Measurements from ENCODE around the gene TMOD2. TPM values are rescaled to one million over a fixed set of nuclear protein-coding genes. Genes with fewer than 3 reads are reported as not detected.

Gene TMOD2
- total RNA-seq, 1 donor from 2014 or later: 1.9 TPM

GRCh38 chr15:51706926-51707608, 44.3 kb upstream of the TMOD2 start:
- Mint-ChIP-seq H3K9me3 (no peaks in the 10 kb centered on the region), H3K4me3 (no peak overlapping the region), H3K4me1 (no peaks in the 10 kb centered on the region), H3K36me3 (no peaks in the 10 kb centered on the region), H3K27ac (no peak overlapping the region), H3K27me3 (ENCODE audit: insufficient read depth, low read depth) (no peaks in the 10 kb centered on the region)
- no peak overlapping the region for H3K27ac ChIP-seq
- H3K27me3 ChIP-seq: no peaks in the 10 kb centered on the region
- no peak overlapping the region for H3K9ac ChIP-seq
- no peak for DNase-seq (ENCODE audit: low spot score)
- H3K4me3 ChIP-seq: no peak overlapping the region
- no peak overlapping the region for H2AFZ ChIP-seq (replicated peaks)
- H3K36me3 ChIP-seq: no peaks in the 10 kb centered on the region
- no peaks in the 10 kb centered on the region for H3K79me2 ChIP-seq (ENCODE audit: low read depth)
- no peaks in the 10 kb centered on the region for H3K4me1 ChIP-seq
- no peaks in the 10 kb centered on the region for H4K20me1 ChIP-seq (ENCODE audit: low read depth)
- H3K9me3 ChIP-seq (ENCODE audit: low read depth): no peaks in the 10 kb centered on the region
- TF ChIP-seq EZH2phosphoT487 (IDR thresholded peaks at IDR 0.05) (no peak), EZH2 (IDR thresholded peaks at IDR 0.05) (no peak)
- H3K4me2 ChIP-seq: no peak overlapping the region
- no peaks in the 10 kb centered on the region for H3F3A ChIP-seq (ENCODE audit: low read depth)

DNA sequence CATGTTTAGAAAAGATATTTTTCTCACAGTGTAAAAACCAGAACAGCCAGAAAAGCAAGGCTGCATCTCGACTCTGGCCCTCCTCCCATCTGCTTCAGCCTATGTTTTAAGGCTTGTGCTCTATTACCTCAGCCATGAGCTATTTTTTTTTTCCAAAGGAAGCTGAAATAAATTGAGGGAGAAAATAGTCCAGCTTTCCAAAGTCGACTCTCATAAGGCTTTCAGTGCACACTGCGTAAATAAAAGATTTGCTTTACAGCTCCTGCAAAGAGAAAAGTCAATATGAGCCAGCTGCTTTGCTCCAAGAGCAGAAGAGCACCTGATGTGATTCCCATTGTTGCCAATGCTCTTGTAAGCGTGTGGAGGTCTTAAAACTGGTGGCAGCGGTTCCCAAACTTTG, 43.4 kb upstream of the TMOD2 start:
- H3K27me3 ChIP-seq: no peaks in the 10 kb centered on the region
- H3K4me1 ChIP-seq: no peaks in the 10 kb centered on the region
- Mint-ChIP-seq H3K4me3 (no peak overlapping the region), H3K36me3 (no peaks in the 10 kb centered on the region), H3K27me3 (ENCODE audit: insufficient read depth, low read depth) (no peaks in the 10 kb centered on the region), H3K9me3 (no peaks in the 10 kb centered on the region), H3K27ac (no peak overlapping the region), H3K4me1 (no peaks in the 10 kb centered on the region)
- no peak overlapping the region for H3K9ac ChIP-seq
- no peak for DNase-seq (ENCODE audit: low spot score)
- no peaks in the 10 kb centered on the region for H3F3A ChIP-seq (ENCODE audit: low read depth)
- H4K20me1 ChIP-seq (ENCODE audit: low read depth): no peaks in the 10 kb centered on the region
- H3K79me2 ChIP-seq (ENCODE audit: low read depth): no peaks in the 10 kb centered on the region
- H3K36me3 ChIP-seq: no peaks in the 10 kb centered on the region
- no peak overlapping the region for H3K4me3 ChIP-seq
- no peaks in the 10 kb centered on the region for H3K9me3 ChIP-seq (ENCODE audit: low read depth)
- TF ChIP-seq EZH2 (IDR thresholded peaks at IDR 0.05) (no peak), EZH2phosphoT487 (IDR thresholded peaks at IDR 0.05) (no peak)
- no peak overlapping the region for H3K4me2 ChIP-seq
- H2AFZ ChIP-seq (replicated peaks): no peak overlapping the region
- H3K27ac ChIP-seq: no peak overlapping the region

GRCh38 chr15:51709031-51709430, 42.4 kb upstream of the TMOD2 start:
- TF ChIP-seq EZH2 (IDR thresholded peaks at IDR 0.05) (no peak), EZH2phosphoT487 (IDR thresholded peaks at IDR 0.05) (no peak), CTCF (IDR thresholded peaks at IDR 0.05) (no peak)

DNA sequence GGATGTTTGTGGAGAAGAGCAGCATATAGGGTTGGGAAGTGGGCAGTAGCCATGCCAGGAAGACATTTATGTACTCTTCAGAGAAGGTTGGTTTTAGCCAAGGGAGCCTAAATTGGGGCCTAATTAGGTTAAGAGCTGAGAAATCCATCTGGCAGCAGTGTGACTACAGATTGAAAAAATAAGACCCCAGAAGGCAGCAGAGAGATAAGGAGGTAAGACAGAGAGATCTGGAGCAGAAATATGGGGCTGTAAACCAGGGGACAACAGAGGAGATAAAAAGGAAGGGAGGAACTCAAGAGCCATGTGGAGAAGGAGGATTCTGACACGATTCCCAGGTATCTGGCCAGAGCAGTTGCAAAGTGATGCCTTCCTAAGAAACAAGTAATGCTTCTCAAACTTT, 37.2 kb upstream of the TMOD2 start:
- no peak for DNase-seq (ENCODE audit: low spot score)
- TF ChIP-seq CTCF (IDR thresholded peaks at IDR 0.05): no peak
- TF ChIP-seq EZH2phosphoT487 (IDR thresholded peaks at IDR 0.05): no peak
- no peak for TF ChIP-seq EZH2 (IDR thresholded peaks at IDR 0.05)
- Histone ChIP-seq H4K20me1 (ENCODE audit: low read depth) (no peaks in the 10 kb centered on the region), H3K9ac (no peak overlapping the region), H3K27me3 (no peaks in the 10 kb centered on the region), H2AFZ (replicated peaks) (no peak overlapping the region), H3K36me3 (no peaks in the 10 kb centered on the region), H3K9me3 (ENCODE audit: low read depth) (no peaks in the 10 kb centered on the region), H3K4me2 (no peak overlapping the region), H3K4me3 (no peak overlapping the region), H3K27ac (no peak overlapping the region), H3K4me1 (peaks cover 9% of the 10 kb centered on the region), H3K79me2 (ENCODE audit: low read depth) (no peaks in the 10 kb centered on the region), H3F3A (ENCODE audit: low read depth) (no peaks in the 10 kb centered on the region)
- Mint-ChIP-seq H3K36me3 (no peaks in the 10 kb centered on the region), H3K4me1 (peaks cover 10% of the 10 kb centered on the region), H3K4me3 (no peak overlapping the region), H3K9me3 (no peaks in the 10 kb centered on the region), H3K27ac (no peak overlapping the region), H3K27me3 (ENCODE audit: insufficient read depth, low read depth) (no peaks in the 10 kb centered on the region)

More at GRCh38 chr15:51709031-51709430, 42.4 kb upstream of the TMOD2 start:
- H3K9me3 Mint-ChIP-seq: no peaks in the 10 kb centered on the region
- H3K27me3 Mint-ChIP-seq (ENCODE audit: insufficient read depth, low read depth): no peaks in the 10 kb centered on the region
- no peaks in the 10 kb centered on the region for H3K4me1 ChIP-seq
- no peak overlapping the region for H3K4me3 ChIP-seq
- no peaks in the 10 kb centered on the region for H3K79me2 ChIP-seq (ENCODE audit: low read depth)
- no peaks in the 10 kb centered on the region for H3F3A ChIP-seq (ENCODE audit: low read depth)
- no peaks in the 10 kb centered on the region for H3K36me3 Mint-ChIP-seq
- DNase-seq (ENCODE audit: low spot score): no peak
- H3K36me3 ChIP-seq: no peaks in the 10 kb centered on the region
- H3K4me2 ChIP-seq: no peak overlapping the region
- H3K4me3 Mint-ChIP-seq: no peak overlapping the region
- no peaks in the 10 kb centered on the region for H3K27me3 ChIP-seq
- no peaks in the 10 kb centered on the region for H3K4me1 Mint-ChIP-seq
- peak overlapping the region; percentile 63 for H3K27ac Mint-ChIP-seq
- no peaks in the 10 kb centered on the region for H4K20me1 ChIP-seq (ENCODE audit: low read depth)
- H3K27ac ChIP-seq: no peak overlapping the region
- no peak overlapping the region for H3K9ac ChIP-seq
- H2AFZ ChIP-seq (replicated peaks): no peak overlapping the region
- no peaks in the 10 kb centered on the region for H3K9me3 ChIP-seq (ENCODE audit: low read depth)
